CD14-positive monocyte (primary cell): Measurements from ENCODE around the gene DIS3L2. TPM values are rescaled to one million over a fixed set of nuclear protein-coding genes. Genes with fewer than 3 reads are reported as not detected.

Source experiments
- DNase-seq, 3 donors: peaks; one replicate each; pipeline ENCODE4 v3.0.0-alpha.2; 2011 to 2022
- H2AFZ ChIP-seq: 2 replicates; pipeline ENCODE4 v1.6.0; 2012; ENCODE audit warnings: mild to moderate bottlenecking, low read depth, low read length, inconsistent platforms; ENCODE audit not compliant: insufficient read depth, poor library complexity, severe bottlenecking
- H3K27ac ChIP-seq, 2 donors: 1 replicate in 1 of 2; 2 replicates in 1 of 2; pipeline ENCODE4 v1.5.1; 2012 to 2013; ENCODE audit warnings: low read length in 2 of 2, control low read depth in 1 of 2, inconsistent platforms in 1 of 2, low read depth in 1 of 2, mild to moderate bottlenecking in 1 of 2
- H3K27me3 ChIP-seq, 2 donors: one replicate each; pipeline versions ENCODE4 v1.6.0 to v1.6.1; 2011 to 2013; ENCODE audit warnings: low read length in 2 of 2; ENCODE audit not compliant: control insufficient read depth in 2 of 2, insufficient read depth in 2 of 2
- H3K36me3 ChIP-seq, 2 donors: replicated peaks in 1 of 2; 1 replicate in 1 of 2; 2 replicates in 1 of 2; pipeline versions ENCODE4 v1.5.1 to v1.6.1; 2012 to 2013; ENCODE audit warnings: low read length in 2 of 2, control low read depth in 1 of 2, inconsistent platforms in 1 of 2, mild to moderate bottlenecking in 1 of 2; ENCODE audit not compliant: insufficient read depth in 2 of 2, control insufficient read depth in 1 of 2
- H3K4me1 ChIP-seq, 2 donors: 1 replicate in 1 of 2; 2 replicates in 1 of 2; pipeline versions ENCODE4 v1.5.1 to v1.6.1; 2012 to 2013; ENCODE audit warnings: low read length in 2 of 2, control low read depth in 1 of 2, inconsistent platforms in 1 of 2, mild to moderate bottlenecking in 1 of 2, moderate library complexity in 1 of 2; ENCODE audit not compliant: insufficient read depth in 2 of 2, control insufficient read depth in 1 of 2
- H3K4me2 ChIP-seq: replicated peaks from 2 replicates; pipeline ENCODE3; 2012; ENCODE audit warnings: low read length, moderate library complexity, mild to moderate bottlenecking; ENCODE audit not compliant: poor library complexity, severe bottlenecking; ENCODE audit errors: extremely low read depth
- H3K4me3 ChIP-seq, 3 experiments: fragments of 200-600 bp in 1 of 3; sonication (generic) in 1 of 3; replicated peaks in 1 of 3; 1 replicate in 2 of 3; 2 replicates in 1 of 3; pipeline ENCODE4 v1.5.1; 2011 to 2013; ENCODE audit warnings: low read length in 3 of 3, mild to moderate bottlenecking in 3 of 3, control low read depth in 2 of 3, low read depth in 2 of 3, inconsistent platforms in 1 of 3, moderate library complexity in 1 of 3
- H3K79me2 ChIP-seq: 2 replicates; pipeline ENCODE4 v1.6.0; 2012; ENCODE audit warnings: mild to moderate bottlenecking, control low read depth, inconsistent platforms, low read length, moderate library complexity; ENCODE audit not compliant: insufficient read depth
- H3K9ac ChIP-seq: 2 replicates; pipeline ENCODE4 v1.6.0; 2017; ENCODE audit warnings: low read length, mild to moderate bottlenecking; ENCODE audit not compliant: insufficient read depth, poor library complexity, severe bottlenecking
- H3K9me3 ChIP-seq, 2 donors: replicated peaks in 1 of 2; 1 replicate in 1 of 2; 2 replicates in 1 of 2; pipeline versions ENCODE4 v1.5.1 to v1.6.1; 2012 to 2013; ENCODE audit warnings: low read length in 2 of 2, control low read depth in 1 of 2; ENCODE audit not compliant: control insufficient read depth in 1 of 2, insufficient read depth in 1 of 2
- H4K20me1 ChIP-seq: 2 replicates; pipeline ENCODE4 v1.6.0; 2012; ENCODE audit warnings: mild to moderate bottlenecking, low read length, control low read depth, moderate library complexity; ENCODE audit not compliant: insufficient read depth
- H3K27ac Mint-ChIP-seq, 7 donors: one replicate each; pipeline ENCODE4 v1.8.0; 2020; ENCODE audit warnings: mild to moderate bottlenecking in 7 of 7, mixed read lengths in 7 of 7, moderate library complexity in 6 of 7, inconsistent platforms in 2 of 7
- H3K27me3 Mint-ChIP-seq, 3 donors: one replicate each; pipeline ENCODE4 v1.8.0; 2021 to 2022; ENCODE audit warnings: low read depth in 3 of 3, mild to moderate bottlenecking in 3 of 3, mixed read lengths in 3 of 3, moderate library complexity in 3 of 3, inconsistent platforms in 1 of 3
- H3K36me3 Mint-ChIP-seq, 2 donors: one replicate each; pipeline ENCODE4 v1.8.0; 2020; ENCODE audit warnings: mixed read lengths in 2 of 2, inconsistent platforms in 1 of 2, mild to moderate bottlenecking in 1 of 2
- H3K4me1 Mint-ChIP-seq: one replicate; pipeline ENCODE4 v1.8.0; 2020; ENCODE audit warnings: mild to moderate bottlenecking, mixed read lengths
- H3K4me3 Mint-ChIP-seq, 2 donors: one replicate each; pipeline ENCODE4 v1.8.0; 2020; ENCODE audit warnings: mild to moderate bottlenecking in 2 of 2, mixed read lengths in 2 of 2, moderate library complexity in 1 of 2
- H3K9me3 Mint-ChIP-seq, 7 donors: one replicate each; pipeline ENCODE4 v1.8.0; 2020 to 2022; ENCODE audit warnings: mixed read lengths in 7 of 7, mild to moderate bottlenecking in 6 of 7, moderate library complexity in 6 of 7, inconsistent platforms in 2 of 7
- CTCF ChIP-seq: fragments of 200-600 bp; IDR thresholded peaks from one replicate; pipeline ENCODE4 v1.8.0; 2022; ENCODE audit warnings: antibody characterized with exemption, mild to moderate bottlenecking
- WGBS: methylation state at CpG from one replicate; pipeline ENCODE4 v1.1.5; 2013; ENCODE audit warnings: missing lambda C conversion rate; ENCODE audit not compliant: insufficient coverage; 5-methylcytosine and 5-hydroxymethylcytosine counted together
- intact Hi-C, 2 donors: fragments of 100-400 bp; cut with micrococcal nuclease; formaldehyde crosslinking; loops; one replicate each; pipeline versions ENCODE4 v1.15.0 to v1.15.1; 2023
- polyA plus RNA-seq, 3 donors: library from polyadenylated mRNA; depleted of rRNA in 1 of 3; unstranded in 2 of 3; stranded (reverse) in 1 of 3; fragments of 300-500 nt in 2 of 3; fragments of >200 nt in 1 of 3; fragmentation: Illumina TruSeq in 2 of 3; gene quantifications; 1 replicate in 2 of 3; 2 replicates in 1 of 3; pipeline ENCODE4 v1.2.3, GENCODE V29; 2012 to 2021
- small RNA-seq: library from RNA; depleted of rRNA; stranded (forward); fragments of <200 nt; gene quantifications from one replicate; pipeline ENCODE3, GENCODE V24; 2012; ENCODE audit warnings: low read depth; ENCODE audit not compliant: insufficient read length

DIS3L2 gene
- polyA plus RNA-seq, 3 donors = 6.0 to 21.7 (median 6.4) TPM

DNA sequence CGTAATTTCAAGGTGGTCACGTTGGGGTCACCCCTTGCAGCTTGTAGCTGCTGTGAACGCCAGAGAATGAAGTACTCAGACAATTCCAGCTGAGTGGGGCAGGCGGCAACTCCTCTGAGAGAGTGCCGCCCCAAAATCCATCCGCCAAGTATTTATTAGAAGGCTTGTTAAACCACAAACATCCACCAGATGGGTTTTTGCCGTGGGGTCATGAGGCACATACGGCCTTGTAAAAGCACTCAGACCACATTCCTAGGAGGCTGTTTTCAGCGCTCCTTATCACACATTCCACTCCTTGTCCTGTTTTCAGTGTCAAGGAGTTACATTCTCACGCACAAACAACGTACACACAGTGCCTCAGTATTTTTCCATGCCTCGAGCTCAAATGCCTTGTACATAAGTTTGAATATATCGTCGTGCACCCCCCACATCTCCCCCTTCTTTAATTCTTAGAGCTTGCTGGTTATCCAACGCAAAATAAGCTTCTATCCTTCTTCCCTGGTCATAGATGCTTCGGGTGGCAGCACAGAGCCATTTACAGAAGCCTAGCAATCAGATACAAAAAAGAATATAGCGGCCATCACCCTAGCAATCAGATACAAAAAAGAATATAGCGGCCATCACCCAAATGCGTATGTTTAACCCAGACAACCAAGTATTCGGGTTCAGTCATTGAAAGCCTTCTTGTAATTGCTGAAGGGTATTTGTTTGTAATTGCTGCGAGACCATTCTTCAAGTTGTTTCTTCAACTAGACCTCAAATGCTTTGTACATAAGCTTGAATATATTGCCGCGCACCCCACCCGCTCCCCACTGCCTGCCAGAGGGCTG is 424.4 kb downstream of the DIS3L2 start:
- Mint-ChIP-seq H3K4me3 (peak overlapping the region in 1 of 2 donors; percentile 65), H3K36me3 (no peaks in the 10 kb centered on the region), H3K27ac (no peak overlapping the region), H3K4me1 (peaks cover 2% of the 10 kb centered on the region), H3K27me3 (peaks cover 31 to 60% (median 45%) of the 10 kb centered on the region in 3 donors), H3K9me3 (peaks cover 6 to 24% (median 14%) of the 10 kb centered on the region in 7 donors)
- 34% methylated on average over 18 of the region's 24 CpGs for WGBS
- H3K4me3 ChIP-seq = no peak overlapping the region
- intact Hi-C loops = no loop called here
- H3K36me3 ChIP-seq = no peaks in the 10 kb centered on the region
- no peak overlapping the region for H2AFZ ChIP-seq
- H4K20me1 ChIP-seq = no peaks in the 10 kb centered on the region
- H3K4me1 ChIP-seq = no peaks in the 10 kb centered on the region
- no peaks in the 10 kb centered on the region for H3K79me2 ChIP-seq
- DNase-seq = no peak
- peaks cover 12 to 17% of the 10 kb centered on the region in 2 donors for H3K9me3 ChIP-seq
- H3K9ac ChIP-seq = no peak overlapping the region
- H3K27ac ChIP-seq = no peak overlapping the region
- no peak for TF ChIP-seq CTCF
- peaks cover 10 to 43% of the 10 kb centered on the region in 2 donors for H3K27me3 ChIP-seq
- no peak overlapping the region for H3K4me2 ChIP-seq

DNA sequence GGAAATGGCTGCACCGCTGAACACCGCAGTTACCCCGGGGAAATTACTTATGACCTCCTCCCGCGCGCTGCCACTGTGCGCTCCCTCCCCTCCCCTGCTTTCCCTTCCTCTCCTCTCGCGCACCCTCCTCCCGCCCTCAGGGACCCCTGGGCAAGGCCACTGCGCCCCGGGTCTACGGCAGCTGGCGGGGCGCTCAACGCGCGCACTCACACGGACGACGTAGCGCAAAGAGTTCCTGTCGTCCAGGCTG is 424.9 kb downstream of the DIS3L2 start:
- peaks cover 6 to 24% (median 14%) of the 10 kb centered on the region in 7 donors for H3K9me3 Mint-ChIP-seq
- H3K9me3 ChIP-seq = peaks cover 12 to 17% of the 10 kb centered on the region in 2 donors
- no peak overlapping the region for H3K9ac ChIP-seq
- DNase-seq = no peak
- H3K4me1 Mint-ChIP-seq = peaks cover 2% of the 10 kb centered on the region
- intact Hi-C loops = no loop called here
- WGBS = 72% methylated on average over 20 of the region's 23 CpGs
- no peak overlapping the region for H3K27ac Mint-ChIP-seq
- H3K27ac ChIP-seq = no peak overlapping the region
- H2AFZ ChIP-seq = no peak overlapping the region
- no peak for TF ChIP-seq CTCF
- no peaks in the 10 kb centered on the region for H3K36me3 ChIP-seq
- H3K4me1 ChIP-seq = no peaks in the 10 kb centered on the region
- H3K4me2 ChIP-seq = no peak overlapping the region
- H3K36me3 Mint-ChIP-seq = no peaks in the 10 kb centered on the region
- no peaks in the 10 kb centered on the region for H3K79me2 ChIP-seq
- peaks cover 33 to 59% (median 47%) of the 10 kb centered on the region in 3 donors for H3K27me3 Mint-ChIP-seq
- no peaks in the 10 kb centered on the region for H4K20me1 ChIP-seq
- peaks cover 10 to 46% of the 10 kb centered on the region in 2 donors for H3K27me3 ChIP-seq
- peak overlapping the region in 1 of 2 donors; percentile 65 for H3K4me3 Mint-ChIP-seq
- no peak overlapping the region for H3K4me3 ChIP-seq

Small RNAs within 50 kb of the gene (small RNA-seq; reads per million reads assigned to genes)
- gene AC068134.3 (not detected), gene AC068134.4 (not detected), gene MIR562 (not detected)

Other genes with a start within 250 kb of the DIS3L2 start
- gene PDE6D, start 180.4 kb upstream of the DIS3L2 start, polyA plus RNA-seq = 10 to 100 TPM; 28.4 to 54.6 (median 50.5) TPM
- gene COPS7B, start 175.3 kb upstream of the DIS3L2 start, polyA plus RNA-seq = 10 to 100 TPM in 2 of 3 donors, 1 to 10 TPM in 1; 9.5 to 38.8 (median 11.9) TPM
- not detected for gene NPPC, start 35.3 kb upstream of the DIS3L2 start, polyA plus RNA-seq